Measurements from ENCODE around the gene TMEM233.
A peak's percentile ranks its signal among the peaks of the same experiment; 100 is the strongest.

TMEM233 gene

GRCh38 chr12:119593578-119594398 is at the start of gene TMEM233:
TSS of gene TMEM233 (plus strand) at chr12:119593774. CDS start at chr12:119593849, 75 bp downstream.
- no peak for DNase-seq (ENCODE audit: low read depth in 1 of 2, low spot score in 1 of 2)

- peak in 1 of 2 donors; percentile 15 for DNase-seq (ENCODE audit: low read depth in 1 of 2, low spot score in 1 of 2)
These were observed 48.6 kb upstream of the TMEM233 start for GRCh38 chr12:119544765-119545625.

- no peak for DNase-seq (ENCODE audit: low read depth in 1 of 2, low spot score in 1 of 2)
These were observed 47.2 kb upstream of the TMEM233 start for GRCh38 chr12:119546340-119546739.

GRCh38 chr12:119547001-119547400 is 46.6 kb upstream of the TMEM233 start:
- no peak for DNase-seq (ENCODE audit: low read depth in 1 of 2, low spot score in 1 of 2)

GRCh38 chr12:119556854-119557253 is 36.7 kb upstream of the TMEM233 start:
- no peak for DNase-seq (ENCODE audit: low read depth in 1 of 2, low spot score in 1 of 2)

GRCh38 chr12:119565404-119565803 is 28.2 kb upstream of the TMEM233 start:
- no peak for DNase-seq (ENCODE audit: low read depth in 1 of 2, low spot score in 1 of 2)

- no peak for DNase-seq (ENCODE audit: low read depth in 1 of 2, low spot score in 1 of 2)
These were observed 22.8 kb upstream of the TMEM233 start for GRCh38 chr12:119570771-119571170.

- no peak for DNase-seq (ENCODE audit: low read depth in 1 of 2, low spot score in 1 of 2)
These were observed 20.5 kb upstream of the TMEM233 start for GRCh38 chr12:119573086-119573485.

GRCh38 chr12:119574255-119574654 is 19.3 kb upstream of the TMEM233 start:
- DNase-seq (ENCODE audit: low read depth in 1 of 2, low spot score in 1 of 2) = no peak

GRCh38 chr12:119576118-119576810 is 17.3 kb upstream of the TMEM233 start:
- no peak for DNase-seq (ENCODE audit: low read depth in 1 of 2, low spot score in 1 of 2)

- no peak for DNase-seq (ENCODE audit: low read depth in 1 of 2, low spot score in 1 of 2)
These were observed 16.7 kb upstream of the TMEM233 start for GRCh38 chr12:119576915-119577314.

- no peak for DNase-seq (ENCODE audit: low read depth in 1 of 2, low spot score in 1 of 2)
These were observed 15.5 kb upstream of the TMEM233 start for GRCh38 chr12:119578112-119578511.

GRCh38 chr12:119589097-119589496 is 4.5 kb upstream of the TMEM233 start:
- no peak for DNase-seq (ENCODE audit: low read depth in 1 of 2, low spot score in 1 of 2)

- DNase-seq (ENCODE audit: low read depth in 1 of 2, low spot score in 1 of 2) = no peak
These were observed 3.9 kb upstream of the TMEM233 start for GRCh38 chr12:119589634-119590033.

- DNase-seq (ENCODE audit: low read depth in 1 of 2, low spot score in 1 of 2) = no peak
These were observed 1.3 kb upstream of the TMEM233 start for GRCh38 chr12:119592232-119592631.

- DNase-seq (ENCODE audit: low read depth in 1 of 2, low spot score in 1 of 2) = no peak
These were observed 791 bp downstream of the TMEM233 start for GRCh38 chr12:119594399-119594730.

GRCh38 chr12:119594772-119595445 is 1.3 kb downstream of the TMEM233 start:
- DNase-seq (ENCODE audit: low read depth in 1 of 2, low spot score in 1 of 2) = no peak

- DNase-seq (ENCODE audit: low read depth in 1 of 2, low spot score in 1 of 2) = no peak
These were observed 4.6 kb downstream of the TMEM233 start for GRCh38 chr12:119598159-119598558.

GRCh38 chr12:119601877-119602733 is 8.5 kb downstream of the TMEM233 start:
- DNase-seq (ENCODE audit: low read depth in 1 of 2, low spot score in 1 of 2) = no peak

GRCh38 chr12:119602734-119603094 is 9.1 kb downstream of the TMEM233 start:
- DNase-seq (ENCODE audit: low read depth in 1 of 2, low spot score in 1 of 2) = no peak
